SKM-1 treated with dmso at 0.1 percent for 144 hours (cell line): ENCODE results near the gene NR2C2AP.

ENCODE experiments used
- DNase-seq: peaks from one replicate; lab custom pipeline; 2025; ENCODE audit not compliant: unreplicated experiment; lab: John Stamatoyannopoulos, UW

The NR2C2AP gene

DNA sequence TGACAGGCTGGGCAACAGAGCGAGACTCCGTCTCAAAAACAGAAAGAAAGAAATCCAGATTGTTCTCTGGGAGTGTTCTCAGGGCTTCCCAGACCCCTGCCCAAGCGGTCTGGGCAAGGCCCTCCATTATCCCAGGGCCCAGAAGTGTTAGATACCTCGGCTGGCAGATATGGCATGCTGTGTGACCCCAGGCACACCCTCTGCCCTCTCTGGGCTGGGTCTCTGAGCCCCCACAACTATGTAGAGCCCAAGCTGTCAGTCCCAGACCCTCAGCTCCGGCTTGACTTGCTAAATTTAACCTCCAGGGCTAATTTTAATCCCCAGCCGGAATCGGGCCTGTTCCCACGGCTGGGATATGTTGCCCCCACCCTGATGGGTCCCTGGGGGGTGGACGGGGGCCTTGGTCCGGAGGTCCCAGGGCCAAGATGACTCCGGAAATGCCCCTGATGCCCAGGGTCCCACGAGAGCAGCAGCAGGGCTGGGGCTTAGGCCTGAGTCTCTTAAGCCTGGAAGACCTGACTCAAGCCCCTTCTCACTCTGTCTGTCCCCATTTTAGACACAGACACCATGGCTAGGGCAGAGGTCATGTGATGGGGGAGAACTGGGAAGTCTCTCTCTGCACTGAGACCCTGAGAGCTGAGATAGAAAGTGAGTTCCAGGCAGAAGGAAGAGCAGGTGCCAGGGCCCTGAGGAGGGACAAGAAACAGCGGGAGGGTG lies 50.4 kb downstream of the NR2C2AP start:
- no peak for DNase-seq

- no peak for DNase-seq
These were observed 51.8 kb downstream of the NR2C2AP start for GRCh38 chr19:19151418-19151817.
